Body of pancreas (tissue), 4 donors: Measurements from ENCODE around the gene ZEB1. TPM values are rescaled to one million over a fixed set of nuclear protein-coding genes. Genes with fewer than 3 reads are reported as not detected.

ENCODE experiments used
- ATAC-seq: fragments of 150-250 bp; one replicate; pipeline ENCODE4 v1.9.1; 2016
- DNase-seq, 4 donors: peaks; one replicate each; pipeline ENCODE4 v3.0.0-alpha.2; 2019
- H3K27ac ChIP-seq, 4 donors: fragments of 200-600 bp; sonication (generic); 1 replicate in 3 of 4; 2 replicates in 1 of 4; pipeline versions ENCODE4 v1.5.1 to v1.6.1; 2016 to 2019; ENCODE audit warnings: mild to moderate bottlenecking in 1 of 4, mixed read lengths in 1 of 4, moderate library complexity in 1 of 4
- H3K27me3 ChIP-seq, 2 donors: fragments of 200-600 bp; sonication (generic); one replicate each; pipeline ENCODE4 v1.6.0; 2016; ENCODE audit warnings: mild to moderate bottlenecking in 1 of 2
- H3K36me3 ChIP-seq, 2 donors: fragments of 200-600 bp; sonication (generic); replicated peaks in 1 of 2; 2 replicates each; pipeline ENCODE4 v1.5.1; 2016; ENCODE audit warnings: low read depth in 2 of 2; ENCODE audit not compliant: insufficient read depth in 1 of 2
- H3K4me1 ChIP-seq: fragments of 200-600 bp; sonication (generic); one replicate; pipeline ENCODE4 v1.6.0; 2016
- H3K4me3 ChIP-seq, 2 donors: fragments of 200-600 bp; sonication (generic); 1 replicate in 1 of 2; 2 replicates in 1 of 2; pipeline ENCODE4 v1.5.1; 2016 to 2019
- H3K9me3 ChIP-seq, 3 donors: fragments of 200-600 bp; sonication (generic); 1 replicate in 2 of 3; 2 replicates in 1 of 3; pipeline ENCODE4 v1.5.1; 2016
- POLR2A ChIP-seq, 3 donors: fragments of 450-650 bp; IDR thresholded peaks; one replicate each; pipeline ENCODE4 v1.6.1; 2016; ENCODE audit warnings: antibody characterized with exemption in 3 of 3, mild to moderate bottlenecking in 2 of 3
- WGBS, 2 donors: methylation state at CpG; one replicate each; pipeline ENCODE4 v1.1.5; 2017; 5-methylcytosine and 5-hydroxymethylcytosine counted together
- intact Hi-C: fragments of 100-400 bp; cut with DNase I; formaldehyde crosslinking; loops from one replicate; pipeline ENCODE4 v1.15.1; 2023
- total RNA-seq, 2 donors: library from RNA; depleted of rRNA; stranded (reverse); fragments of >200 nt; gene quantifications; one replicate each; pipeline ENCODE4 v1.1.0, GENCODE V29; 2016
- TF ChIP-seq, protein P1 (sequence below), 7 experiments: fragments of 450-650 bp in 4 of 7; fragments of 200-600 bp in 3 of 7; sonication (generic) in 3 of 7; IDR thresholded peaks; one replicate each; pipeline ENCODE4 v1.5.1; 2016 to 2019; ENCODE audit warnings: antibody characterized with exemption in 7 of 7

The ZEB1 gene
- total RNA-seq, 2 donors from 2014 or later = 9.9 to 21.0 TPM

DNA sequence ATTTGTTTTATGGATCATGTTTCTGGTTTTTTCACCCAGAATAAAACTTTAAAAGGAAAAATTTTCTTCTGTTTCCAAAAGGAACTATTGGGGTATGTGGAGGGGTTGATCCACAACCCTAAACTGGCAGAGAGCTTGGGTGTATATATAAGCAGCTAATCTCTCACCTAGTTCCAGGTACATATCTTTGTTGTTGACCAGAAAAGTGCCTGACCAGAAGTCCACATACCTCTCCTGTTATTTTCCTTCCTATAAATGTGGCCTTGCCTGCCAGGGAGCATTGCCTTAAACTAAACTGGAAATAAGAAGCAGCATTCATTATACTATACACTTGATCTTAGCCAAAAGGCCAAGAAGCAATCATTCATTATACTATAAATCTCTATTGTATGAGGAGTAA lies 112.0 kb downstream of the ZEB1 start:
- ATAC-seq (no peak), DNase-seq (no peak)
- Histone ChIP-seq H3K27ac (no peak overlapping the region), H3K27me3 (no peaks in the 10 kb centered on the region), H3K4me1 (no peaks in the 10 kb centered on the region), H3K9me3 (no peaks in the 10 kb centered on the region), H3K4me3 (no peak overlapping the region), H3K36me3 (no peaks in the 10 kb centered on the region)
- TF ChIP-seq POLR2A (IDR thresholded peaks at IDR 0.05) = no peak
- TF ChIP-seq, protein P1, sequence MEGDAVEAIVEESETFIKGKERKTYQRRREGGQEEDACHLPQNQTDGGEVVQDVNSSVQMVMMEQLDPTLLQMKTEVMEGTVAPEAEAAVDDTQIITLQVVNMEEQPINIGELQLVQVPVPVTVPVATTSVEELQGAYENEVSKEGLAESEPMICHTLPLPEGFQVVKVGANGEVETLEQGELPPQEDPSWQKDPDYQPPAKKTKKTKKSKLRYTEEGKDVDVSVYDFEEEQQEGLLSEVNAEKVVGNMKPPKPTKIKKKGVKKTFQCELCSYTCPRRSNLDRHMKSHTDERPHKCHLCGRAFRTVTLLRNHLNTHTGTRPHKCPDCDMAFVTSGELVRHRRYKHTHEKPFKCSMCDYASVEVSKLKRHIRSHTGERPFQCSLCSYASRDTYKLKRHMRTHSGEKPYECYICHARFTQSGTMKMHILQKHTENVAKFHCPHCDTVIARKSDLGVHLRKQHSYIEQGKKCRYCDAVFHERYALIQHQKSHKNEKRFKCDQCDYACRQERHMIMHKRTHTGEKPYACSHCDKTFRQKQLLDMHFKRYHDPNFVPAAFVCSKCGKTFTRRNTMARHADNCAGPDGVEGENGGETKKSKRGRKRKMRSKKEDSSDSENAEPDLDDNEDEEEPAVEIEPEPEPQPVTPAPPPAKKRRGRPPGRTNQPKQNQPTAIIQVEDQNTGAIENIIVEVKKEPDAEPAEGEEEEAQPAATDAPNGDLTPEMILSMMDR (IDR thresholded peaks at IDR 0.05) = no peak
- intact Hi-C loops = no loop called here

GRCh38 chr10:31437959-31438358 lies 118.9 kb downstream of the ZEB1 start:
- Histone ChIP-seq H3K4me1 (no peaks in the 10 kb centered on the region), H3K27ac (no peak overlapping the region), H3K9me3 (no peaks in the 10 kb centered on the region), H3K36me3 (no peaks in the 10 kb centered on the region), H3K4me3 (no peak overlapping the region), H3K27me3 (no peaks in the 10 kb centered on the region)
- WGBS, 2 donors = 84 to 85% methylated on average over 4 of the region's 4 CpGs
- intact Hi-C loops = no loop called here
- no peak for TF ChIP-seq POLR2A (IDR thresholded peaks at IDR 0.05)
- TF ChIP-seq, protein P1 (IDR thresholded peaks at IDR 0.05) = no peak
- DNase-seq (no peak), ATAC-seq (no peak)

- no peaks in the 10 kb centered on the region for H3K36me3 ChIP-seq
- peaks cover 3% of the 10 kb centered on the region for H3K4me1 ChIP-seq
- 65 to 72% methylated on average over 2 of the region's 2 CpGs for WGBS, 2 donors
Measured at GRCh38 chr10:31451766-31452165, 132.8 kb downstream of the ZEB1 start.

DNA sequence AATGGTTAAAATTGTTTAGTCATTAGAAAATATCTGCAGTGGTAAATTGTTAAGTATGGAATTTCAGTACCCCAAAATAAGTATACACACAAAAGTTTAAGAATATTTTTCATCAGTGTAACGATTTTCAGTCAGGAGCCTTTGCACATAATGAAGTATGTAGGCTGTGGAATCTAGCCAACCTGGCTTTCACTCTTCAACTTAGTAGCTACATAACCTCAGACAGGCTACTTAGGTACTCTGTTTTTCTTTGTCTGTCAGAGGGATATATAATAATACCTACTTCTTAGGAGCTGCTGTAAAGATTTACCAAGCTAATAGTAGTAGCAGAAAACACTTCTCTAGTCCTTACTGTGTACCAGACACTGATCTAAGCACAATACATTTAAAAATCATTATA lies 137.5 kb downstream of the ZEB1 start:
- TF ChIP-seq, protein P1 (IDR thresholded peaks at IDR 0.05) = no peak
- no peak for TF ChIP-seq POLR2A (IDR thresholded peaks at IDR 0.05)
- Histone ChIP-seq H3K36me3 (no peaks in the 10 kb centered on the region), H3K4me3 (no peak overlapping the region), H3K4me1 (peaks cover 4% of the 10 kb centered on the region), H3K27ac (no peak overlapping the region), H3K27me3 (no peaks in the 10 kb centered on the region), H3K9me3 (peaks cover 0 to 3% (median 0%) of the 10 kb centered on the region in 3 donors)
- ATAC-seq (no peak), DNase-seq (no peak)
- intact Hi-C loops = no loop called here
- 54 to 57% methylated on average over 1 of the region's 1 CpG for WGBS, 2 donors

More at GRCh38 chr10:31451766-31452165, 132.8 kb downstream of the ZEB1 start:
- Histone ChIP-seq H3K27me3 (no peaks in the 10 kb centered on the region), H3K27ac (no peak overlapping the region), H3K9me3 (peaks cover 0 to 3% (median 0%) of the 10 kb centered on the region in 3 donors), H3K4me3 (no peak overlapping the region)
- intact Hi-C loops = no loop called here
- TF ChIP-seq POLR2A (IDR thresholded peaks at IDR 0.05) = no peak
- TF ChIP-seq, protein P1 (IDR thresholded peaks at IDR 0.05) = no peak
- DNase-seq (no peak), ATAC-seq (no peak)

DNA sequence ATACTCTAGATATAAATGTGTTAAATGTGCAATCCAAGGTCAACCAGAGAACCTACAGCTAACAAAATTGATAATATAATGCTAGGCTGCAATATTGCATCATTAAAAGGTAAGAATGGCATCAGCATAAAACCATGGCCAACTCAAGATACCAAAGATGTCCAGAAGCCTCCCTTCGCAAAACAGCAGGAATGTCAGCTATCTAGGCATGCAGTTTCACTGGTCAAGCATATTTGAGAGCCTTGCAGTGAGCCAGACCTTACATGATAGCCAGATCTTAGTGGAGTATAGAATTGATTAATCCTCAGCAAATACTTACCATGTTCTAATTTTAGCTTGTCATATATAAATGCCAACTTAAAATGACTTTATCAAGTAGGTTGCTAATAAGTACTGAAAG lies 138.8 kb downstream of the ZEB1 start:
- TF ChIP-seq POLR2A (IDR thresholded peaks at IDR 0.05) = no peak
- TF ChIP-seq, protein P1 (IDR thresholded peaks at IDR 0.05) = no peak
- H3K27me3 ChIP-seq = no peaks in the 10 kb centered on the region
- ATAC-seq = no peak
- no peak for DNase-seq
- no peaks in the 10 kb centered on the region for H3K36me3 ChIP-seq
- H3K4me3 ChIP-seq = no peak overlapping the region
- whole genome bisulfite sequencing, 2 donors = 70 to 72% methylated on average over 1 of the region's 1 CpG
- H3K9me3 ChIP-seq = peaks cover 0 to 3% (median 0%) of the 10 kb centered on the region in 3 donors
- H3K4me1 ChIP-seq = peaks cover 4% of the 10 kb centered on the region
- intact Hi-C loops = no loop called here
- no peak overlapping the region for H3K27ac ChIP-seq
